Stimulated activated CD4-positive, alpha-beta T cell treated with anti-CD3 and anti-CD28 coated beads, Interleukin-2, amount 100 ng/mL, for 24 hours (primary cell): ENCODE measurements around the gene MGST3.
"Not testable (repeated sequence)": the region's sequence is repeated elsewhere in the genome, so short reads cannot be mapped to it uniquely, and the experiment has no call there.

Source experiments
- DNase-seq, 2 donors: peaks; one replicate each; pipeline ENCODE4 v3.0.0-alpha.2; 2020

The MGST3 gene

DNA sequence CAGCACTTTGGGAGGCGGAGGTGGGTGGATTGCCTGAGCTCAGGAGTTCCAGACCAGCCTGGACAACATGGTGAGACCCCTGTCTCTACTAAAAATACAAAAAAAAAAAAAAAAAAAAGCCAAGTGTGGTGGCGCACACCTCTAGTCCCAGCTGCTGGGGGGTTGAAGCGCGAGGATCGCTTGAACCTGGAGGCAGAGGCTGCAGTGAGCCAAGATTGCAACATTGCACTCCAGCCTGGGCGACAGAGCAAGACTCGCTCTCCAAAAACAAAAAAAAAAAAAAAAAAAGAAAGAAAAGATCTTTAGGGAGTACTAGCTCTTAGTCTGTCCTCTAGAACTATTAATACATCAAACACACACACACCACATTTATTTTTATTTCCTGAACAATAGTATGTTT lies 70.9 kb downstream of the MGST3 start:
- not testable (repeated sequence) for DNase-seq

DNA sequence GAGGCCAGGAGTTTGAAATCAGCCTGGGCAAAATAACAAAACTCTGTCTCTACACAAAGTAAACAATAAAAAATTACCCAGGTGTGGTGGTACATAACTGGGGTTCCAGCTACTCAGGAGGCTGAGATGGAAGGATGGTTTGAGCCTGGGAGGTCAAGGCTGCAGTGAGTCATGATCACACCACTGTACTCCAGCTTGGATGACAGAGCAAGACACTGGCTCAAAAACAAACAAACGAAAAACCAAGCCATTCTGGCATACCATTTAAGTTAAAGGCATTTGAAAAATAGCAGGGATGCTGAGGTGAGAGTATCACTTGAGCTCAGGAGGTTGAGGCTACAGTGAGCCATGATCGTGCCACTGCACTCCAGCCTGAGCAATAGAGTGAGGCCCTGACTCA lies 72.6 kb downstream of the MGST3 start:
- no peak for DNase-seq
